Uterus (tissue), 2 donors: ENCODE results near the gene TCP11X2.
"Not testable (repeated sequence)": the region's sequence is repeated elsewhere in the genome, so short reads cannot be mapped to it uniquely, and the experiment has no call there.

Experiments used
- CTCF ChIP-seq, 4 experiments: fragments of 200-600 bp in 2 of 4; fragments of 450-650 bp in 2 of 4; sonication (generic) in 2 of 4; IDR thresholded peaks; one replicate each; pipeline ENCODE4 v1.5.1; 2016 to 2019; ENCODE audit warnings: antibody characterized with exemption in 4 of 4, mild to moderate bottlenecking in 2 of 4, moderate library complexity in 1 of 4
- POLR2A ChIP-seq, 2 donors: fragments of 450-650 bp; IDR thresholded peaks; one replicate each; pipeline ENCODE4 v1.6.1; 2016; ENCODE audit warnings: antibody characterized with exemption in 2 of 2, mild to moderate bottlenecking in 1 of 2, moderate library complexity in 1 of 2

GRCh38 chrX:102471762-102472220 lies at the start of gene TCP11X2:
- not testable (repeated sequence) for TF ChIP-seq CTCF, POLR2A (IDR thresholded peaks at IDR 0.05)
